Cardiac fibroblast (primary cell): ENCODE data around the gene C10orf71.

ENCODE experiments used
- DNase-seq, 2 donors: peaks; one replicate each; pipeline versions ENCODE4 v3.0.0 to v3.0.0-alpha.2; 2010; ENCODE audit warnings: low read depth in 2 of 2
- H3K4me3 ChIP-seq, 2 donors: replicated peaks in 1 of 2; 1 replicate in 1 of 2; 2 replicates in 1 of 2; pipeline ENCODE4 v1.5.1; 2011; ENCODE audit warnings: low read depth in 2 of 2, low read length in 2 of 2, mild to moderate bottlenecking in 2 of 2, moderate library complexity in 1 of 2
- CTCF ChIP-seq: IDR thresholded peaks from one replicate; pipeline ENCODE4 v1.5.1; 2011; ENCODE audit warnings: low read depth, mild to moderate bottlenecking, low read length, inconsistent platforms

C10orf71 gene

DNA sequence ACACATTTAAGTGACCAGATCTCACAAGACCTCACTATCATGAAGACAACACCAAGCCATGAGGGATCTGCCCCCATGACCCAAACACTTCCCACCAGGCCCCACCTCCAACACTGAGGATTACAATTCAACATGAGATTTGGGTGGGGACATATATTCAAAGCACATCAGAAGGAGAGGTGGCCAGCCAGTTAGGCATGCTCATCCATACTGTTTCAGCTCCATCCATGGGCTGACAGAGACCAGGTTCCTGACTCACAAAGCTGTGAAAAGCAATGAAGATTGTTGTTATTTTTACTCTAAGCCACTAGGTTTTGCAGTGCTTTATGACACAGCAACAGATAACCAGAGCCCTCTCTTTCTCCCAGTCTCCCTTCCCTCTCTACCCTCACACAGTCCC is 36.0 kb downstream of the C10orf71 start:
- no peak overlapping the region for H3K4me3 ChIP-seq
- DNase-seq = no peak
- TF ChIP-seq CTCF = no peak

GRCh38 chr10:49335364-49335972 is 36.5 kb downstream of the C10orf71 start:
- no peak for TF ChIP-seq CTCF
- DNase-seq = no peak
- no peak overlapping the region for H3K4me3 ChIP-seq

DNA sequence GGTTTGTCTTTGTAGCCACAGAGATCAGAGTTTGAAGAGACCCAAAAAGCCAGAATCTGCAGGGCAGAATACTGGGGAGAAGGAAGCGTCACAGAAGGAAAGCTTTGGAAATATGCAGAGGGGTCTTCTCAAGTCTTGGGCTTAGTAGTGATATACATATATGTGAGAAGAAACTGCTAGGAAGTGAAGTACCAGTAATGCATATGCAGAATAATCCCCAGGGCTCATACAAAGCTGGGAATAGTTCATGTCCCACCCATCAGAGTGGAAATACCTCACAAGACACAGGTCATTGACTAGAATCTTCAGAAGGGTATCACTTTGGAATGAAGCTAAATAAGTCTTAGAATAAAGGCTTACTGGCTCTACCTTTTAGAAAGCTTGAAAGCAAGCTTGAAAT is 39.6 kb downstream of the C10orf71 start:
- no peak for TF ChIP-seq CTCF
- no peak overlapping the region for H3K4me3 ChIP-seq
- no peak for DNase-seq

- TF ChIP-seq CTCF = no peak
- no peak overlapping the region for H3K4me3 ChIP-seq
- no peak for DNase-seq
Observed at GRCh38 chr10:49344840-49345239, 45.9 kb downstream of the C10orf71 start.

DNA sequence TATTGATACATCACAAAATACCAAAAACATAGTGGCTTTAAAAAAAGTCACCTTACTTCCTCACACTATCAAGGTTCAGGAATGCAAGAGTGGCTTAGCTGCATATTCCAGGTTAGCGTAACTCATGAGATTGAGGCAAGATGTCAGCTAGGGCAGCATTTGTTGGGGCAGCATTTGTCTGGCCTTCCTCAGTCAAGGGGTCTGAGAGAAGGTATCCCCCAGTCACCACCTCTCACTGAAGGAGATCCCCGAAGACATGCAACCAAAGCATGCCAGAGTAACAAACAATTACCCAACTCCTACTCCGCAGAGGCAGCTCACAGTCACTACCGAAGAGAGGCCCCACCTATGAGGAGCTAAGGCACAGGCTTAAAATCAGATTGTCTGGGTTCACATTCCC is 48.4 kb downstream of the C10orf71 start:
- no peak for TF ChIP-seq CTCF
- no peak overlapping the region for H3K4me3 ChIP-seq
- no peak for DNase-seq

DNA sequence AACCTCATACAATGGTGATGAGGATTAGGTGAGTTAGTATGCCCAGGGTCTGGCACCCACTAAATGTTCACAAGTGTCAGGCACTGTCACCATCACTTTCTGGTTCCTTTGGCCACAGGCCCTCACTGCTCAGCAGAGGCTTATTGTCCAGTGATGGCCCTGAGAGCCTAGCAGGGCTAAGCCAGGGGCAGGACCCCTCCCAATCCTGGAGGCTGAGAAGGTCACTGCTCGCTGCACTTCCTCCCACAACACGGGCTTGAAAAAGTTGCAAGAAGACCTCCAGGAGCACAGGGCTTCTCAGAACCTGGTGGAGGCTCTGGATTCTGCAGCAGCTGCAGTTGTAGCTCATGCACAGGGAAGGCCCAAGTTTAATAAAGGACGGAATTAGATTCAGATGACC is 48.9 kb downstream of the C10orf71 start:
- TF ChIP-seq CTCF = no peak
- no peak overlapping the region for H3K4me3 ChIP-seq
- DNase-seq = no peak

DNA sequence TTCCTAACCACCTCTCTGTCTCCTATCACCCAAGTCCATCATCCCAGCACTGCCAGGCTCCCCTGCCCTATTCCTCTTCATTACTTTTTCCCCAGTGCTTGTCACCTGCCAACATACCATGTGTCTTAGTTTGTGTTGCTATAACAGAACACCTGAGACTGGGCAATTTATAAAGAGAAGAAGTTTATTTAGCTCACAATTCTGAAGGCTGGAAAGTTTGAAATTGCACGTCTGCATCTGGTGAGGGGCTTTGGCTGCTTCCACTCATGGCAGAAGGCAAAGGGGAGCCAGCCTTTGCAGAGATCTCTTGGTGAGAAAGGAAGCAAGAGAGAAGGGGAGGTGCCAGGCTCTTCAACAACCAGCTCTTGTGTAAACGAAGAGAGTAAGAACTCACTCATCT is 49.6 kb downstream of the C10orf71 start:
- DNase-seq = no peak
- no peak overlapping the region for H3K4me3 ChIP-seq
- TF ChIP-seq CTCF = no peak
